Muscle layer of duodenum (tissue), 2 donors: Measurements from ENCODE around the gene EPHB1.

Experiments used
- H3K27ac ChIP-seq: one replicate; pipeline ENCODE4 v1.7.0; 2013; ENCODE audit warnings: mild to moderate bottlenecking, low read length
- H3K27me3 ChIP-seq: one replicate; pipeline ENCODE4 v1.7.0; 2013; ENCODE audit warnings: low read depth, mild to moderate bottlenecking, control low read depth, low read length
- H3K36me3 ChIP-seq, 2 donors: one replicate each; pipeline ENCODE4 v1.7.0; 2013; ENCODE audit warnings: low read length in 2 of 2, control low read depth in 1 of 2, mild to moderate bottlenecking in 1 of 2; ENCODE audit not compliant: insufficient read depth in 2 of 2, control insufficient read depth in 1 of 2
- H3K4me1 ChIP-seq, 2 donors: one replicate each; pipeline ENCODE4 v1.7.0; 2013; ENCODE audit warnings: low read length in 2 of 2, mild to moderate bottlenecking in 2 of 2, control low read depth in 1 of 2, moderate library complexity in 1 of 2; ENCODE audit not compliant: insufficient read depth in 2 of 2, control insufficient read depth in 1 of 2
- H3K4me3 ChIP-seq, 2 donors: one replicate each; pipeline ENCODE4 v1.7.0; 2013; ENCODE audit warnings: low read length in 2 of 2, low read depth in 1 of 2, mild to moderate bottlenecking in 1 of 2
- H3K9me3 ChIP-seq, 2 donors: one replicate each; pipeline ENCODE4 v1.7.0; 2013; ENCODE audit warnings: low read length in 2 of 2, control low read depth in 1 of 2, mild to moderate bottlenecking in 1 of 2; ENCODE audit not compliant: control insufficient read depth in 1 of 2
- donor health status: healthy.

EPHB1 gene

GRCh38 chr3:135213213-135213612 is 418.2 kb downstream of the EPHB1 start:
- Histone ChIP-seq H3K9me3 (no peaks in the 10 kb centered on the region), H3K4me1 (no peaks in the 10 kb centered on the region), H3K36me3 (no peaks in the 10 kb centered on the region), H3K27me3 (no peaks in the 10 kb centered on the region), H3K4me3 (no peak overlapping the region), H3K27ac (no peak overlapping the region)

- no peaks in the 10 kb centered on the region for H3K27me3 ChIP-seq
- no peaks in the 10 kb centered on the region for H3K9me3 ChIP-seq
- no peaks in the 10 kb centered on the region for H3K36me3 ChIP-seq
- no peaks in the 10 kb centered on the region for H3K4me1 ChIP-seq
- no peak overlapping the region for H3K4me3 ChIP-seq
- H3K27ac ChIP-seq = no peak overlapping the region
Measured at GRCh38 chr3:135213822-135214221, 418.8 kb downstream of the EPHB1 start.

GRCh38 chr3:135214400-135214799 is 419.3 kb downstream of the EPHB1 start:
- H3K9me3 ChIP-seq = no peaks in the 10 kb centered on the region
- no peaks in the 10 kb centered on the region for H3K4me1 ChIP-seq
- H3K4me3 ChIP-seq = no peak overlapping the region
- no peaks in the 10 kb centered on the region for H3K27me3 ChIP-seq
- H3K36me3 ChIP-seq = no peaks in the 10 kb centered on the region
- no peak overlapping the region for H3K27ac ChIP-seq

- Histone ChIP-seq H3K27ac (no peak overlapping the region), H3K4me1 (no peaks in the 10 kb centered on the region), H3K4me3 (no peak overlapping the region), H3K27me3 (no peaks in the 10 kb centered on the region), H3K9me3 (no peaks in the 10 kb centered on the region), H3K36me3 (no peaks in the 10 kb centered on the region)
Measured at GRCh38 chr3:135215516-135215915, 420.5 kb downstream of the EPHB1 start.

GRCh38 chr3:135216659-135217058 is 421.6 kb downstream of the EPHB1 start:
- Histone ChIP-seq H3K27me3 (no peaks in the 10 kb centered on the region), H3K4me1 (no peaks in the 10 kb centered on the region), H3K9me3 (no peaks in the 10 kb centered on the region), H3K36me3 (no peaks in the 10 kb centered on the region), H3K4me3 (no peak overlapping the region), H3K27ac (no peak overlapping the region)

- H3K9me3 ChIP-seq = no peaks in the 10 kb centered on the region
- no peaks in the 10 kb centered on the region for H3K4me1 ChIP-seq
- H3K27ac ChIP-seq = no peak overlapping the region
Measured at GRCh38 chr3:135217730-135218129, 422.7 kb downstream of the EPHB1 start.

GRCh38 chr3:135218304-135218703 is 423.2 kb downstream of the EPHB1 start:
- H3K4me3 ChIP-seq = no peak overlapping the region
- no peaks in the 10 kb centered on the region for H3K9me3 ChIP-seq
- no peaks in the 10 kb centered on the region for H3K4me1 ChIP-seq
- H3K27ac ChIP-seq = no peak overlapping the region
- H3K36me3 ChIP-seq = no peaks in the 10 kb centered on the region
- no peaks in the 10 kb centered on the region for H3K27me3 ChIP-seq

More at GRCh38 chr3:135217730-135218129, 422.7 kb downstream of the EPHB1 start:
- H3K36me3 ChIP-seq = no peaks in the 10 kb centered on the region
- no peaks in the 10 kb centered on the region for H3K27me3 ChIP-seq
- H3K4me3 ChIP-seq = no peak overlapping the region

GRCh38 chr3:135218782-135219181 is 423.7 kb downstream of the EPHB1 start:
- no peaks in the 10 kb centered on the region for H3K27me3 ChIP-seq
- no peaks in the 10 kb centered on the region for H3K36me3 ChIP-seq
- no peaks in the 10 kb centered on the region for H3K4me1 ChIP-seq
- H3K27ac ChIP-seq = no peak overlapping the region
- no peak overlapping the region for H3K4me3 ChIP-seq
- H3K9me3 ChIP-seq = no peaks in the 10 kb centered on the region

GRCh38 chr3:135224815-135225362 is 429.8 kb downstream of the EPHB1 start:
- Histone ChIP-seq H3K27ac (no peak overlapping the region), H3K4me3 (no peak overlapping the region), H3K36me3 (no peaks in the 10 kb centered on the region)

GRCh38 chr3:135226057-135226456 is 431.0 kb downstream of the EPHB1 start:
- Histone ChIP-seq H3K4me1 (no peaks in the 10 kb centered on the region), H3K4me3 (no peak overlapping the region), H3K27me3 (no peaks in the 10 kb centered on the region)

More at GRCh38 chr3:135224815-135225362, 429.8 kb downstream of the EPHB1 start:
- Histone ChIP-seq H3K4me1 (no peaks in the 10 kb centered on the region), H3K9me3 (no peaks in the 10 kb centered on the region), H3K27me3 (no peaks in the 10 kb centered on the region)

GRCh38 chr3:135228201-135228600 is 433.1 kb downstream of the EPHB1 start:
- Histone ChIP-seq H3K4me3 (no peak overlapping the region), H3K9me3 (no peaks in the 10 kb centered on the region), H3K4me1 (no peaks in the 10 kb centered on the region), H3K27ac (no peak overlapping the region), H3K27me3 (no peaks in the 10 kb centered on the region), H3K36me3 (no peaks in the 10 kb centered on the region)

More at GRCh38 chr3:135226057-135226456, 431.0 kb downstream of the EPHB1 start:
- Histone ChIP-seq H3K9me3 (no peaks in the 10 kb centered on the region), H3K36me3 (no peaks in the 10 kb centered on the region), H3K27ac (no peak overlapping the region)

- Histone ChIP-seq H3K27me3 (no peaks in the 10 kb centered on the region), H3K4me3 (no peak overlapping the region), H3K9me3 (no peaks in the 10 kb centered on the region), H3K4me1 (no peaks in the 10 kb centered on the region), H3K36me3 (no peaks in the 10 kb centered on the region), H3K27ac (no peak overlapping the region)
Measured at GRCh38 chr3:135229018-135229495, 434.0 kb downstream of the EPHB1 start.
